Activated CD8-positive, alpha-beta memory T cell treated with anti-CD3 and anti-CD28 coated beads for 1 hour (primary cell): Measurements from ENCODE around the gene SP7.

ENCODE experiments used
- DNase-seq, 2 donors: peaks; one replicate each; pipeline ENCODE4 v3.0.0-alpha.2; 2020; ENCODE audit warnings: low read depth in 1 of 2; ENCODE audit errors: extremely low read depth in 1 of 2

SP7 gene

DNA sequence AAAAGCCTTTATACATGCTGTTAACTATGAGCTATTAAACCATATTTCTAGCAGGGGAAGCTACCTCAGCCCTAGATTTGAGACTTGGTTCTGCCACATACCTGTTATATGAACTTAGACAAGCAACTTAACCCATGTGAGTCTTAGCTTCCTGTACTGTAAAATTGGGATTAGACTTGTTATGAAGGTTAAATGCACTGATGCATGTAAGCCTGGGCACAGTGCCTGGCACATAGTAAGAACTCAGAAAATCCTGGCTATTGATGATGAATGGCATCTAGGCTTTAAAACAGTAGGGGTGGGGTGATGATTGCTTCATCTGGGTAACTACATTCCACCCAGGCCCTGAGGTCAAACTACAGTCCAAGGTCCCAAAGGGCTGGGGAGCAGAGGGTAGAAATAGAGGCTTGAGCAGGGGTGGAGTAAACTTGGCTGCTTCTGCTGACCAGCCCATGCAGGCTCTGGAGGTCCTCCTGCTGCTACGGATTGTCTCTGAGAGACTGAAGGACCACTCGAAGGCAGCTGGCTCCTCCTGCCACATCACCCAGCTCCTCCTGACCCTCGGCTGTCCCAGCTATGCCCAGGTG, 56.8 kb downstream of the SP7 start:
- DNase-seq = no peak

DNA sequence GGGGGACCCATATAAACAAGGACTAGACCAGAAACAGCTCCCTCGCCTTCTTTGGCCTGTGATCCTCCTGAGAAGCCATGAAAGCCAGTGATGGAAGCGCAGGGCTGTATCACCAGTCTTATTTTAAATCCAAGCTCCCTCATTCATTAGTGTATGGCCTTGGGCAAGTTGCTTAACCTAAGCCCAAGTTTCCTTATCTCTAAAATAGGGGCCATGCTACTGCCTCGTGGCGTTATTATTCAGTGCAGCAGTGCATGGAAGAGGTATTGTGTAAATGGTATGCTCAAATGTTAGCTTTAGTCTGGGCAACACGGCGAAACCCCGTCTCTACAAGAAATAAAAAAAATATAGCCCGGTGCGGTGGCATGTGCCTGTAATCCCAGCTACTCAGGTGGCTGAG, 58.2 kb downstream of the SP7 start:
- DNase-seq = no peak
